ENCODE data around the gene TMEM108.

The TMEM108 gene

GRCh38 chr3:133227813-133228212 is 189.6 kb downstream of the TMEM108 start:
- Histone ChIP-seq H3K79me2 (ENCODE audit: control insufficient read depth, insufficient read depth, low read length, unreplicated experiment) (no peaks in the 10 kb centered on the region), H2AFZ (ENCODE audit: low read length, unreplicated experiment) (no peak overlapping the region), H3K4me1 (ENCODE audit: control insufficient read depth, insufficient read depth, low read length, unreplicated experiment) (no peaks in the 10 kb centered on the region), H3K36me3 (ENCODE audit: insufficient read depth, low read length) (no peaks in the 10 kb centered on the region), H3K27me3 (ENCODE audit: insufficient read depth, low read length) (no peaks in the 10 kb centered on the region), H3K27ac (ENCODE audit: low read depth, low read length) (no peak overlapping the region), H3K4me3 (ENCODE audit: low read depth, low read length) (no peak overlapping the region)

GRCh38 chr3:133230195-133230594 is 192.0 kb downstream of the TMEM108 start:
- Histone ChIP-seq H3K4me1 (ENCODE audit: control insufficient read depth, insufficient read depth, low read length, unreplicated experiment) (no peaks in the 10 kb centered on the region), H3K27me3 (ENCODE audit: insufficient read depth, low read length) (no peaks in the 10 kb centered on the region), H2AFZ (ENCODE audit: low read length, unreplicated experiment) (no peak overlapping the region), H3K27ac (ENCODE audit: low read depth, low read length) (no peak overlapping the region), H3K4me3 (ENCODE audit: low read depth, low read length) (no peak overlapping the region), H3K36me3 (ENCODE audit: insufficient read depth, low read length) (no peaks in the 10 kb centered on the region), H3K79me2 (ENCODE audit: control insufficient read depth, insufficient read depth, low read length, unreplicated experiment) (no peaks in the 10 kb centered on the region)

GRCh38 chr3:133236901-133237300 is 198.7 kb downstream of the TMEM108 start:
- H2AFZ ChIP-seq (ENCODE audit: low read length, unreplicated experiment) = no peak overlapping the region
- H3K4me3 ChIP-seq (ENCODE audit: low read depth, low read length) = no peak overlapping the region
- H3K27me3 ChIP-seq (ENCODE audit: insufficient read depth, low read length) = peaks cover 12% of the 10 kb centered on the region
- no peaks in the 10 kb centered on the region for H3K79me2 ChIP-seq (ENCODE audit: control insufficient read depth, insufficient read depth, low read length, unreplicated experiment)
- no peaks in the 10 kb centered on the region for H3K4me1 ChIP-seq (ENCODE audit: control insufficient read depth, insufficient read depth, low read length, unreplicated experiment)
- no peaks in the 10 kb centered on the region for H3K36me3 ChIP-seq (ENCODE audit: insufficient read depth, low read length)
- no peak overlapping the region for H3K27ac ChIP-seq (ENCODE audit: low read depth, low read length)

- no peak overlapping the region for H3K27ac ChIP-seq (ENCODE audit: low read depth, low read length)
- no peaks in the 10 kb centered on the region for H3K36me3 ChIP-seq (ENCODE audit: insufficient read depth, low read length)
- peaks cover 12% of the 10 kb centered on the region for H3K27me3 ChIP-seq (ENCODE audit: insufficient read depth, low read length)
- H3K4me1 ChIP-seq (ENCODE audit: control insufficient read depth, insufficient read depth, low read length, unreplicated experiment) = no peaks in the 10 kb centered on the region
- no peaks in the 10 kb centered on the region for H3K79me2 ChIP-seq (ENCODE audit: control insufficient read depth, insufficient read depth, low read length, unreplicated experiment)
- no peak overlapping the region for H2AFZ ChIP-seq (ENCODE audit: low read length, unreplicated experiment)
- no peak overlapping the region for H3K4me3 ChIP-seq (ENCODE audit: low read depth, low read length)
These were observed 199.2 kb downstream of the TMEM108 start for GRCh38 chr3:133237380-133237779.

- no peak overlapping the region for H3K4me3 ChIP-seq (ENCODE audit: low read depth, low read length)
- H2AFZ ChIP-seq (ENCODE audit: low read length, unreplicated experiment) = no peak overlapping the region
- H3K36me3 ChIP-seq (ENCODE audit: insufficient read depth, low read length) = no peaks in the 10 kb centered on the region
- no peaks in the 10 kb centered on the region for H3K79me2 ChIP-seq (ENCODE audit: control insufficient read depth, insufficient read depth, low read length, unreplicated experiment)
- no peaks in the 10 kb centered on the region for H3K4me1 ChIP-seq (ENCODE audit: control insufficient read depth, insufficient read depth, low read length, unreplicated experiment)
- H3K27ac ChIP-seq (ENCODE audit: low read depth, low read length) = no peak overlapping the region
- peaks cover 12% of the 10 kb centered on the region for H3K27me3 ChIP-seq (ENCODE audit: insufficient read depth, low read length)
These were observed 199.8 kb downstream of the TMEM108 start for GRCh38 chr3:133238015-133238414.

- Histone ChIP-seq H3K79me2 (ENCODE audit: control insufficient read depth, insufficient read depth, low read length, unreplicated experiment) (no peaks in the 10 kb centered on the region), H3K4me3 (ENCODE audit: low read depth, low read length) (no peak overlapping the region)
These were observed 207.9 kb downstream of the TMEM108 start for GRCh38 chr3:133246119-133246518.

DNA sequence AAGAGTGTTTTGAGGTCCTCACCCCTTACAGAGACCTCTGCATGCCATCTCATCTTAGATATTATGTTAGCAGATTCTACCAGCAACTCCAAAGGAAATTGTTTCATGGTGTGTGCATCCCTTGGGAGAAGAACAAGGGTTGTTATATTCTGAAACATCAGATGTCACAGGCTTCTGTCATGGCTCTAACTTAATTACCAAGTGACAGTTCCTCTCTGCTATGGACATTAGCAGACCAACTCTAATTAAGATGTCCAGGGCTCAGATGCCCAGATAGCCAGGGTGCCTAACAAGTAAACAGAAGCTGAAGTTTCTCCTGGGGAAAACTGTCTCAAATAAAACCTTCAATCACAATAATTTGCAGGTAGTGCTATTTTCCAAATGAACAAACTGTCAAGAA is 208.6 kb downstream of the TMEM108 start:
- Histone ChIP-seq H3K4me3 (ENCODE audit: low read depth, low read length) (no peak overlapping the region), H2AFZ (ENCODE audit: low read length, unreplicated experiment) (no peak overlapping the region), H3K79me2 (ENCODE audit: control insufficient read depth, insufficient read depth, low read length, unreplicated experiment) (no peaks in the 10 kb centered on the region), H3K4me1 (ENCODE audit: control insufficient read depth, insufficient read depth, low read length, unreplicated experiment) (no peaks in the 10 kb centered on the region), H3K36me3 (ENCODE audit: insufficient read depth, low read length) (no peaks in the 10 kb centered on the region), H3K27ac (ENCODE audit: low read depth, low read length) (no peak overlapping the region), H3K27me3 (ENCODE audit: insufficient read depth, low read length) (no peaks in the 10 kb centered on the region; the same call in 1 of the 2 replicates)

More at GRCh38 chr3:133246119-133246518, 207.9 kb downstream of the TMEM108 start:
- H3K4me1 ChIP-seq (ENCODE audit: control insufficient read depth, insufficient read depth, low read length, unreplicated experiment) = no peaks in the 10 kb centered on the region
- H3K36me3 ChIP-seq (ENCODE audit: insufficient read depth, low read length) = no peaks in the 10 kb centered on the region
- no peak overlapping the region for H2AFZ ChIP-seq (ENCODE audit: low read length, unreplicated experiment)
- H3K27me3 ChIP-seq (ENCODE audit: insufficient read depth, low read length) = no peaks in the 10 kb centered on the region; the same call in 1 of the 2 replicates
- H3K27ac ChIP-seq (ENCODE audit: low read depth, low read length) = no peak overlapping the region

GRCh38 chr3:133248389-133248788 is 210.2 kb downstream of the TMEM108 start:
- no peak overlapping the region for H2AFZ ChIP-seq (ENCODE audit: low read length, unreplicated experiment)
- no peaks in the 10 kb centered on the region for H3K79me2 ChIP-seq (ENCODE audit: control insufficient read depth, insufficient read depth, low read length, unreplicated experiment)
- no peaks in the 10 kb centered on the region for H3K27me3 ChIP-seq (ENCODE audit: insufficient read depth, low read length)
- H3K27ac ChIP-seq (ENCODE audit: low read depth, low read length) = no peak overlapping the region
- H3K4me1 ChIP-seq (ENCODE audit: control insufficient read depth, insufficient read depth, low read length, unreplicated experiment) = no peaks in the 10 kb centered on the region
- no peak overlapping the region for H3K4me3 ChIP-seq (ENCODE audit: low read depth, low read length)
- no peaks in the 10 kb centered on the region for H3K36me3 ChIP-seq (ENCODE audit: insufficient read depth, low read length)

DNA sequence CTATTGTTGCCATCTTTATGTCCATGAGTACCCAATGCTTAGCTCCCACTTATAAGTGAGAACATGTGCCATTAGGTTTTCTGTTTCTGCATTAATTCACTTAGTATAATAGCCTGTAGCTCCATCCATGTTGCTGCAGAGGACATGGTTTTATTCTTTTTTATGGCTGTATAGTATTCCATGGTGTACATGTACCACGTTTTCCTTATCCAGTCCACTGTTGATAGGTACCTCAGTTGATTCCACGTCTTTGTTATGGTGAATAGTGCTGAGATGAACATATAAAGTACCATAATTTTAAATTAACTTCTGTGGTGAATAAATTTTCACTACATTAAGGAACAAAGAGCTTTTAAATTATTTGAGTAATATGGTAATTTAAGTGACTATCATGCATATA is 211.3 kb downstream of the TMEM108 start:
- no peaks in the 10 kb centered on the region for H3K79me2 ChIP-seq (ENCODE audit: control insufficient read depth, insufficient read depth, low read length, unreplicated experiment)
- no peaks in the 10 kb centered on the region for H3K36me3 ChIP-seq (ENCODE audit: insufficient read depth, low read length)
- H3K27ac ChIP-seq (ENCODE audit: low read depth, low read length) = no peak overlapping the region
- H3K4me3 ChIP-seq (ENCODE audit: low read depth, low read length) = no peak overlapping the region
- H3K27me3 ChIP-seq (ENCODE audit: insufficient read depth, low read length) = no peaks in the 10 kb centered on the region
- H2AFZ ChIP-seq (ENCODE audit: low read length, unreplicated experiment) = no peak overlapping the region
- H3K4me1 ChIP-seq (ENCODE audit: control insufficient read depth, insufficient read depth, low read length, unreplicated experiment) = no peaks in the 10 kb centered on the region

GRCh38 chr3:133254151-133254550 is 216.0 kb downstream of the TMEM108 start:
- no peak overlapping the region for H3K4me3 ChIP-seq (ENCODE audit: low read depth, low read length)
- no peak overlapping the region for H3K27ac ChIP-seq (ENCODE audit: low read depth, low read length)
- H2AFZ ChIP-seq (ENCODE audit: low read length, unreplicated experiment) = no peak overlapping the region
- H3K36me3 ChIP-seq (ENCODE audit: insufficient read depth, low read length) = no peaks in the 10 kb centered on the region
- no peaks in the 10 kb centered on the region for H3K79me2 ChIP-seq (ENCODE audit: control insufficient read depth, insufficient read depth, low read length, unreplicated experiment)
- H3K27me3 ChIP-seq (ENCODE audit: insufficient read depth, low read length) = no peaks in the 10 kb centered on the region
- peaks cover 4% of the 10 kb centered on the region for H3K4me1 ChIP-seq (ENCODE audit: control insufficient read depth, insufficient read depth, low read length, unreplicated experiment)

GRCh38 chr3:133254716-133255115 is 216.5 kb downstream of the TMEM108 start:
- Histone ChIP-seq H3K4me1 (ENCODE audit: control insufficient read depth, insufficient read depth, low read length, unreplicated experiment) (peaks cover 4% of the 10 kb centered on the region), H3K27ac (ENCODE audit: low read depth, low read length) (no peak overlapping the region), H3K36me3 (ENCODE audit: insufficient read depth, low read length) (no peaks in the 10 kb centered on the region), H2AFZ (ENCODE audit: low read length, unreplicated experiment) (no peak overlapping the region), H3K79me2 (ENCODE audit: control insufficient read depth, insufficient read depth, low read length, unreplicated experiment) (no peaks in the 10 kb centered on the region), H3K27me3 (ENCODE audit: insufficient read depth, low read length) (no peaks in the 10 kb centered on the region), H3K4me3 (ENCODE audit: low read depth, low read length) (no peak overlapping the region)
